ENCODE data around the gene FBXW7.

FBXW7 gene

GRCh38 chr4:152486429-152487389 lies 49.2 kb downstream of the FBXW7 start:
- TF ChIP-seq ZNF8 (CRISPR knock-in tag; IDR thresholded peaks at IDR 0.05), result no peak
- peak; percentile 39; the same call in 2 of the 3 replicates for ATAC-seq

GRCh38 chr4:152485726-152486276 lies 50.1 kb downstream of the FBXW7 start:
- TF ChIP-seq ZNF565 (CRISPR knock-in tag; conservative IDR thresholded peaks at IDR 0.05; ENCODE audit: low read depth) (no peak), OSR1 (CRISPR knock-in tag; IDR thresholded peaks at IDR 0.05) (no peak), BACH2 (CRISPR knock-in tag; IDR thresholded peaks at IDR 0.05; ENCODE audit: borderline replicate concordance) (no peak), PPARA (CRISPR knock-in tag; IDR thresholded peaks at IDR 0.05; ENCODE audit: borderline replicate concordance) (no peak), ARNTL (CRISPR knock-in tag; IDR thresholded peaks at IDR 0.05; ENCODE audit: borderline replicate concordance, low read depth) (no peak), POU6F1 (CRISPR knock-in tag; IDR thresholded peaks at IDR 0.05; ENCODE audit: borderline replicate concordance, low read depth) (no peak), RARB (CRISPR knock-in tag; IDR thresholded peaks at IDR 0.05) (no peak), SNAI2 (CRISPR knock-in tag; IDR thresholded peaks at IDR 0.05) (no peak), TSHZ2 (CRISPR knock-in tag; IDR thresholded peaks at IDR 0.05) (no peak), CREB5 (CRISPR knock-in tag; IDR thresholded peaks at IDR 0.05; ENCODE audit: low read depth) (no peak), ZNF8 (CRISPR knock-in tag; IDR thresholded peaks at IDR 0.05) (no peak), ZNF70 (CRISPR knock-in tag; IDR thresholded peaks at IDR 0.05) (no peak), ZC3H10 (CRISPR knock-in tag; IDR thresholded peaks at IDR 0.05) (no peak), TOX (CRISPR knock-in tag; IDR thresholded peaks at IDR 0.05; ENCODE audit: borderline replicate concordance) (no peak), PATZ1 (CRISPR knock-in tag; IDR thresholded peaks at IDR 0.05; ENCODE audit: borderline replicate concordance) (no peak), CSDC2 (CRISPR knock-in tag; IDR thresholded peaks at IDR 0.05) (no peak)
- ATAC-seq, result peak; percentile 85

- TF ChIP-seq ZNF8 (CRISPR knock-in tag; IDR thresholded peaks at IDR 0.05), result no peak
- no peak for TF ChIP-seq SNAI2 (CRISPR knock-in tag; IDR thresholded peaks at IDR 0.05)
- no peak for TF ChIP-seq OSR1 (CRISPR knock-in tag; IDR thresholded peaks at IDR 0.05)
- TF ChIP-seq TCF4 (CRISPR knock-in tag; IDR thresholded peaks at IDR 0.05; ENCODE audit: borderline replicate concordance), result no peak
- TF ChIP-seq CSRNP3 (CRISPR knock-in tag; IDR thresholded peaks at IDR 0.05), result no peak
- no peak for TF ChIP-seq ZNF565 (CRISPR knock-in tag; conservative IDR thresholded peaks at IDR 0.05; ENCODE audit: low read depth)
- no peak for TF ChIP-seq ZNF70 (CRISPR knock-in tag; IDR thresholded peaks at IDR 0.05)
- TF ChIP-seq TOX (CRISPR knock-in tag; IDR thresholded peaks at IDR 0.05; ENCODE audit: borderline replicate concordance), result no peak
- no peak for TF ChIP-seq BACH2 (CRISPR knock-in tag; IDR thresholded peaks at IDR 0.05; ENCODE audit: borderline replicate concordance)
- no peak for TF ChIP-seq GLIS3 (CRISPR knock-in tag; IDR thresholded peaks at IDR 0.05)
- no peak for TF ChIP-seq ESRRG (CRISPR knock-in tag; IDR thresholded peaks at IDR 0.05)
- no peak for ATAC-seq
Observed at GRCh38 chr4:152482211-152482610, 53.7 kb downstream of the FBXW7 start.
